HG03558 (cell line): ENCODE results near the gene NIT2.
"Not testable (repeated sequence)": the region's sequence is repeated elsewhere in the genome, so short reads cannot be mapped to it uniquely, and the experiment has no call there.

Source experiments
- ATAC-seq: cut with Tn5 transposase; IDR thresholded peaks from one replicate; pipeline ENCODE4 v1.9.1; 2021; ENCODE audit warnings: moderate number of reproducible peaks; ENCODE audit not compliant: unreplicated experiment; ENCODE audit errors: extremely low read depth

NIT2 gene

GRCh38 chr3:100334488-100335351 lies at the start of gene NIT2:
NIT2 (plus strand) TSS chr3:100334757; CDS start chr3:100334792, 35 bp downstream.
- peak; percentile 88 for ATAC-seq

GRCh38 chr3:100288288-100288894 lies 46.2 kb upstream of the NIT2 start:
- ATAC-seq: no peak

GRCh38 chr3:100289339-100289738 lies 45.2 kb upstream of the NIT2 start:
- no peak for ATAC-seq

- no peak for ATAC-seq
Measured at GRCh38 chr3:100295089-100295488, 39.5 kb upstream of the NIT2 start.

- ATAC-seq: no peak
Measured at GRCh38 chr3:100297784-100298183, 36.8 kb upstream of the NIT2 start.

GRCh38 chr3:100299016-100299415 lies 35.5 kb upstream of the NIT2 start:
- no peak for ATAC-seq

- ATAC-seq: no peak
Measured at GRCh38 chr3:100306695-100307094, 27.9 kb upstream of the NIT2 start.

GRCh38 chr3:100310355-100310965 lies 24.1 kb upstream of the NIT2 start:
- no peak for ATAC-seq

GRCh38 chr3:100311011-100311410 lies 23.5 kb upstream of the NIT2 start:
- no peak for ATAC-seq

GRCh38 chr3:100316641-100317069 lies 17.9 kb upstream of the NIT2 start:
- peak; percentile 52 for ATAC-seq

GRCh38 chr3:100317912-100318311 lies 16.6 kb upstream of the NIT2 start:
- no peak for ATAC-seq

GRCh38 chr3:100319951-100320350 lies 14.6 kb upstream of the NIT2 start:
- no peak for ATAC-seq

GRCh38 chr3:100324044-100324443 lies 10.5 kb upstream of the NIT2 start:
- no peak for ATAC-seq

GRCh38 chr3:100325827-100326226 lies 8.7 kb upstream of the NIT2 start:
- ATAC-seq: no peak

- not testable (repeated sequence) for ATAC-seq
Measured at GRCh38 chr3:100327377-100327776, 7.2 kb upstream of the NIT2 start.

GRCh38 chr3:100329800-100330489 lies 4.6 kb upstream of the NIT2 start:
- ATAC-seq: no peak

GRCh38 chr3:100330651-100331050 lies 3.9 kb upstream of the NIT2 start:
- no peak for ATAC-seq

- no peak for ATAC-seq
Measured at GRCh38 chr3:100331660-100332059, 2.9 kb upstream of the NIT2 start.

GRCh38 chr3:100333051-100333450 lies 1.5 kb upstream of the NIT2 start:
- no peak for ATAC-seq

GRCh38 chr3:100333970-100334487 lies 528 bp upstream of the NIT2 start:
- peak; percentile 4 for ATAC-seq
